ENCODE results near the gene PDZD8.

The PDZD8 gene

GRCh38 chr10:117375360-117376178, at the start of gene PDZD8:
Gene PDZD8, minus strand, starts transcription at chr10:117375440. Its CDS starts 213 bp downstream, at chr10:117375227.
- peak; percentile 95 for DNase-seq

GRCh38 chr10:117424171-117424570, 48.9 kb upstream of the PDZD8 start:
- DNase-seq = no peak

- DNase-seq = no peak
These were observed 46.7 kb upstream of the PDZD8 start for GRCh38 chr10:117421985-117422384.

- DNase-seq = no peak
These were observed 45.5 kb upstream of the PDZD8 start for GRCh38 chr10:117420768-117421167.

GRCh38 chr10:117419921-117420320, 44.7 kb upstream of the PDZD8 start:
- peak; percentile 52 for DNase-seq

- DNase-seq = no peak
These were observed 43.9 kb upstream of the PDZD8 start for GRCh38 chr10:117419159-117419558.

GRCh38 chr10:117418121-117418520, 42.9 kb upstream of the PDZD8 start:
- no peak for DNase-seq

- no peak for DNase-seq
These were observed 42.0 kb upstream of the PDZD8 start for GRCh38 chr10:117417196-117417595.

GRCh38 chr10:117413928-117414618, 38.8 kb upstream of the PDZD8 start:
- peak; percentile 71 for DNase-seq

- DNase-seq = no peak
These were observed 37.3 kb upstream of the PDZD8 start for GRCh38 chr10:117412469-117413010.

- no peak for DNase-seq
These were observed 36.5 kb upstream of the PDZD8 start for GRCh38 chr10:117411479-117412399.

- DNase-seq = no peak
These were observed 35.3 kb upstream of the PDZD8 start for GRCh38 chr10:117410557-117410956.

GRCh38 chr10:117409549-117410305, 34.5 kb upstream of the PDZD8 start:
- DNase-seq = no peak

GRCh38 chr10:117408436-117409384, 33.5 kb upstream of the PDZD8 start:
- DNase-seq = no peak

- DNase-seq = no peak
These were observed 30.5 kb upstream of the PDZD8 start for GRCh38 chr10:117405730-117406129.

- no peak for DNase-seq
These were observed 25.1 kb upstream of the PDZD8 start for GRCh38 chr10:117400329-117400728.

GRCh38 chr10:117399341-117400196, 24.3 kb upstream of the PDZD8 start:
- no peak for DNase-seq

- DNase-seq = no peak
These were observed 22.8 kb upstream of the PDZD8 start for GRCh38 chr10:117398029-117398428.

- peak; percentile 62 for DNase-seq
These were observed 16.4 kb upstream of the PDZD8 start for GRCh38 chr10:117391436-117392205.

Measured in fibroblast of skin of right biceps (primary cell).